Measurements from ENCODE around the gene FMC1.
"Not testable (repeated sequence)": the region's sequence is repeated elsewhere in the genome, so short reads cannot be mapped to it uniquely, and the experiment has no call there.

FMC1 gene, protein sequence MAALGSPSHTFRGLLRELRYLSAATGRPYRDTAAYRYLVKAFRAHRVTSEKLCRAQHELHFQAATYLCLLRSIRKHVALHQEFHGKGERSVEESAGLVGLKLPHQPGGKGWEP

GRCh38 chr7:139341058-139341775 lies at the start of gene FMC1:
Gene FMC1, plus strand, starts transcription at chr7:139341337. Its CDS starts 48 bp downstream, at chr7:139341385.
- DNase-seq: peak; percentile 94

DNA sequence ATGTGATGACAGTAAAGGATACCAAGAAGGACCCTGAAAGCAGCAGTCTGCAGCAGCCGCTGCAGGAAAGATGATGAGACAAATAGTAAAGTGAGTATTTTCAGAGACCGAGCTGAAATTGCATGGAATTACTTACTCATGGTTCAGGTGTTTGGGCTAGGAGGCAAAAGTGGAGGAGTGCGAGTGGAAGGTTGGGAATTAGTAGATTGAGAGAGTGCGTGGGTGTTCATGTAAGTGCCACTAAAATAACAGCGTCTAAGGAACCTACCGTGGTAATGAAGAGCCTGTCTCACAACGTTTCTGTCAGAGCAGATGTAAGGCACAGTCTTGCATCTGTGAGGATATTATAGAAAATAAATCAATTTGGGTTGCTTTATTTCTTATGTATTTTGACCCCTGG lies 48.3 kb upstream of the FMC1 start:
- no peak for DNase-seq

DNA sequence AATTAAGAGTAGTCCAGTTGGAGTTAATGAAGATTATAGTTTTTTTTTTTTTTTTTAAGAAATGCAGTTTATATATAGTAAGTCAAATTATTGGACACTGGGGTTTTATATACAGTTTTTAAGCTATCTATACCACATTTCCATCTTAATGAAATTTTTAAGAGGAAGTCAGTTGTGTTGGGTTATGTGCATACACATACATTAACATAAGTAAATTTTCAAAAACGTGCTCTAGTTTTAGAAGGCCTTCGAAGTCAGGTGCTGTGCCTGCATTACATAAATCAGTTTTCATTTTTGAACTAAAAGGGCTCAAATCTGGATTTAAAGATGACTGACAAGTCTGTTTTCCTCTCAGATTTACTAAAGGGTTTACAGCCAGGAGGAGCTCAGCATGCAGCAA lies 47.6 kb upstream of the FMC1 start:
- DNase-seq: no peak

DNA sequence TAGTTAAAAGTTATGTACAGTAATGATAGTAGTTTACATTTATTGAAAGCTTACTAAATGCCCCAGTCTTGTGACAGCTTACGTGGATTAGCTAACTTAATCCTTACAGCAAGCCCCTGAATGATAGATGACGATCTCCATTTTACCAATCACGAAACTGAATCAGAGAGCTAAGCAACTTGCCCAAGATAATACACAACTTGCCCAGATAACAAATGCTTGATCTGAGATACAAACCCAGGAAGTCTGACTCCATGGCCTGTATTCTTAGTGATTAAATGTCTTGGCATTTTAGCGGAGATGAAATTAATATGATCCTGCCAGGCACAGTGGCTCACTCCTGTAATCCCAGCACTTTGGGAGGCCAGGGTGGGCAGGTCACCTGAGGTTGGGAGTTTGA lies 46.9 kb upstream of the FMC1 start:
- DNase-seq: no peak

DNA sequence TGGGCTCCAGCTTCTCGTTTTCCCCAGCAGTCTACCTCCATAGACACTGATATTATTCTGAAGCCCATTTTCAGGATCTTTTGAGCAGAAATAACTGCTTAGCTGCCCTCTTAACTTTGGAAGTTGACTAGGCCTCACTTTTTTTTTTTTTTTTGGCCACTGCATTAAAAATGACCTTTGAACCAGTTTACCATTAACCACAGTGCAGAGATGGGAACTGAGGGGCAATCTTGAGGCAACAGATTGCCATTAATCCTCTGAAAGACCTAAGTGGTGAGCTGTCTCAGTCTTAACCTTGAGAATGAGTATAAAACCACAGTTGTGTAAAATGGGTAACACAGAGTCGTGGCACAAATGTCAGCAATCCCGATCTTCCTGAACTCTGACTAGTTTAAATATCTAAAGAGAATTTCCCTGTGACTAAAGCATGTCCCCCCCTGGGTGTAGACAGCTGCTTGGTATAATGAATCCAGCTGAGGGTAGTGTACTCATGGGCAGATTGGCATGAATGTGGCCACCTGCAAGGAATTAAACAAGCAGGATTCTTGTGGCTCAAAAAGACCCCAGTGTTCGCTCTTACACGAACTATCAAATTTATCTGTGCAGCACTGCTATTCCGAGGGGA lies 46.1 kb upstream of the FMC1 start:
- DNase-seq: no peak

DNA sequence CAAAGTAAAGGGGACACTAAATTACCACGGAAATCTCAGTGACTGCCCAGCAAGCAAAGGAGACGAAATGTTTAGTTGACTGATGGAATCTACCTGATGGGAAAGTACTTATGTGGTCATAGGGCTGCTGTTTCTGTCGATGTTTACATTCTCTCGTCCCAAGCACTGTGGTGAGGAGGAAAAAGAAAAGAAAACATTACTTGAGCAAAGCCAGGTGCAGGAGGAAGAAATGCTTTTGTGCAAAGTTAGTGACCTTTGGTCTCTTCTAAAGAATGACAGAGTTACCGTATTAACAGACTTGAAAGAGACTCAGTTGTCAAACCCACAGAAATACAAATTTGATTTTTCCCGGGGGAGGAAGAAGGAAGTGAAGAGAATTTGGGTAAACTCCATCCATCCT lies 43.3 kb upstream of the FMC1 start:
- DNase-seq: no peak

GRCh38 chr7:139299296-139299695 lies 41.8 kb upstream of the FMC1 start:
- DNase-seq: no peak

- DNase-seq: no peak
Observed at GRCh38 chr7:139300390-139300789, 40.7 kb upstream of the FMC1 start.

- no peak for DNase-seq
Observed at GRCh38 chr7:139304517-139304916, 36.6 kb upstream of the FMC1 start.

- DNase-seq: no peak
Observed at GRCh38 chr7:139317939-139318505, 23.1 kb upstream of the FMC1 start.

DNA sequence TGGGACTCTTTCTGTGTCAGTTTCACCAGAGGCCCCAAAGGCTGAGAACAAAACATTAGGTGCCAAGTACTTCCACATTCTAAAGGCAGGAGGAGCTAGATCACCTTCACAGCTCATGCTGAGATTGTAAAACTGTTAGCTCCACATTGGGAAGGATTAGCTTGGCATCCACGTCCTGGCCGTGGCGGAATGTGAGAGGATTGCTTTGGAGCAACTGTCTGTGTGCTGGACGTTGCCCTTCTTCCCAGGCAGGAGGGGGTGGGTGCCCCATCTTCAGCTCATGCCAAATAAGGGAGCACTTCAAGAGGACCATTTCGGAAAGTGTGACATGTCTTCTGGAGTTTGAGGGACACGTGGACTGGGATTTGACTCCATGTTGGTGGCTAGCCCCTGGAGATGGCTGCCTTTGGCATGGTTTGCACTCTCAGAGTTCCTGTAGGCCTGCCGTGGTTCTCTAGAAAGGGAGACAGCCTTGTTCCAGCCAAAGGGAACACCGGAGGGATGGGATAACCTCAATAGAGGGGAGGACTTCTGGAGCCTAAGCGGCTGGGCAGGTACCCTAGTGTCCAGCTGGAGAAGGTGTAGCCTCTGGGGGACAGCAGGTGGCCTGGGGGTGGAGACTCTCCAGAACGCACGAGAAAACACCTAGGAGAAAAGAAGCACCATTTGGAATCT lies 19.9 kb upstream of the FMC1 start:
- no peak for DNase-seq

DNA sequence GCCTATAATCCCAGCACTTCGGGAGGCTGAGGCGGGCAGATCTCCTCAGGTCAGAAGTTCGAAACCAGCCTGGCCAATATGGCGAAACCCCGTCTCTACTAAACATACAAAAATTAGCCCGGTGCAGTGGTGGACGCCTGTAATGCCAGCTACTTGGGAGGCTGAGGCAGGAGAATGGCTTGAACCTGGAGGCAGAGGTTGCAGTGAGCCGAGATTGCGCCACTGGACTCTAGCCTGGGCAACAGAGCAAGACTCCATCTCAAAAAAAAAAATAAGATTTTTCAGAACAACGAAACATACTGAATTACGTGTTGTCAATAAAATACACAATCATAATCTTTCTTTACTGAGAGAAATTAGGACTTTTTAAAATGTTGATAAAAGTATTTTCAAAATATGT lies 16.4 kb upstream of the FMC1 start:
- DNase-seq: not testable (repeated sequence)

GRCh38 chr7:139328375-139328774 lies 12.8 kb upstream of the FMC1 start:
- no peak for DNase-seq

DNA sequence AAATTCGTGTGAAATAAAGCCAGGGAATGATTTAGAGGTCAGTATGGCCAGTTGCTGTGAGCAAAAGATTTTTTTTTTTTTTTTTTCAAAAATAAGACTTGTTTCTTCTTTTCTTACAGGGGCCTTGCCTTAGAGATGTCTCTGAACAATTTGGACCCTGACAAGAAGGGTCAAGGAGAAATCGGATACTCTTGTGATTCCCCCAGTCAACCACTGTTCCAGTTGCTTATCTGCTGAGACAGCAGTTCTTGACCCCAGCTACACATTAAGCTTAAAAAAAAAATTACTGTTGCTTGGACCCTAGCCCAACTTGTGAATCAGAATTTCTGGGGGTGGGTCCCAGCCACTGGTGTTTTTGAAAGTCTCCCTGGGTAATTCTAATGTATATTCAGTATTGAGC lies 12.0 kb upstream of the FMC1 start:
- DNase-seq: no peak

DNA sequence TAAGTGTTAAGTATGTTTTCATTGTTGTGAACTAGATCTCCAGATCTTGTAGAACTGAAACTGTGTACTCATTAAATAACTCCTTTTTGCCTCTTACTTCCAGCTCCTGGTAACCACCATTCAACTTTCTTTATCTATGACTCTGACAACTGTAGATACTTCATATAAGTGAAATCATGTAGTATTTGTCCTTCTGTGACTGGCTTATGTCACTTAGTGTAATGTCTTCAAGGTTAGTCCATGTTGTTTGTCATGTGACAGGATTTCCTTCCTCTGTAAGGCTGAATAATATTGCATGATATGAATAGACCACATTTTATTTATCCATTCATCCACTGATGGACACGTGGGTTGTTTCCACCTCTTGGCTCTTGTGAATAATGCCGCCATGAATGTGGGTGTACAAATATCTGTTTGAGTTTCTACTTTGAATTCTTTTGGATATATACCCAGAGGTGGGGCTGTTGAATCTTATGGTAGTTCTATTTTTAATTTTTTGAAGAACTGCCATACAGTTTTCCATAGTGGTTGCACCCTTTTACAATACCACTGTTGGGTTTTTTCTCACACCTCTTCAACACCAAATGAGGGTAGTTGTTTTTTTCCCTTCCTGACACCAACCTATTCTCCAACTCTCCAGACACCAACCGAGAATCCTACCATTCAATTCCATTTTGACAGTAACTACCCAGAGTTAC lies 10.7 kb upstream of the FMC1 start:
- no peak for DNase-seq

DNA sequence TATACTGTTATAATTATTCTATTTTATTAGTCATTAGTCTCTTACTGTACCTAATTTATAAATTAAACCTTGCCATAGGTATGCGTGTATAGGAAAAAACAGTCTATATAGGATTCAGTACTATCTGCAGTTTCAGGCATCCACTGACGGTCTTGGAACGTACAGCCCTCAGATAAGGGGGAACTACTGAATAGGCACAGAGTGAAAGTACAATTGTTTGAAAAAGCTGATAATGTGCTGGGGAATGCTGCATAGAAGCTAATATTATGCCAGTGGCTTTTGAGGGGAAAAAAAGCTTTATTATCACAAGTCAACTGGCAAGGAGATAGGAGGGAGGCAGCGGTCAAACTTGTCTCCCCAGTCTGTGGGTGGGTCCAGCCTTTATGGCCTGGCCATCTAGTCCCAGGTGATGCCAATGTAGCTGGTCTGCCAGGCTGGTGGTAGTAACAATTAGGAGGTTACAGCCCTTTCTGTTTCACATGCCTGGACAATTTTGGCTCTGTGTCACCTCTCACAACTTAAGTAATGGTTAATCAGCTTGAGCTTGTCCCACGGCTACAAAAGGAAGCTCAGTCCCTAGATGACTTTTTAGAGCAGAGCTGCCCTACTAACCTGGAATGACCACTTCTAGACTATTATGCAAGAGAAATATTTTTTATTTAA lies 8.3 kb upstream of the FMC1 start:
- DNase-seq: no peak

DNA sequence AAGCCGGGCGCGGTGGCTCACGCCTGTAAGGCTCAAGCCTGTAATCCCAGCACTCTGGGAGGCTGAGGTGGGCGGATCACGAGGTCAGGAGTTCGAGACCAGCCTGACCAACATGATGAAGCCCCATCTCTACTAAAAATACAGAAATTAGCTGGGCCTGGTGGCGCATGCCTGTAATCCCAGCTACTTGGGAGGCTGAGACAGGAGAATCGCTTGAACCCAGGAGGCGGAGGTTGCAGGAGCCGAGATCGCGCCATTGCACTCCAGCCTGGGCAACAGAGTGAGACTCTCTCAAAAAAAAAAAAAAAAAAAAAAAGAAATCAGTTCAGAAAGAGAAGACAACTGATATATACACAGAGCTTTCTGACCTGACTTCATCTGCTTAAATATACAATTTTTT lies 7.7 kb upstream of the FMC1 start:
- DNase-seq: not testable (repeated sequence)

DNA sequence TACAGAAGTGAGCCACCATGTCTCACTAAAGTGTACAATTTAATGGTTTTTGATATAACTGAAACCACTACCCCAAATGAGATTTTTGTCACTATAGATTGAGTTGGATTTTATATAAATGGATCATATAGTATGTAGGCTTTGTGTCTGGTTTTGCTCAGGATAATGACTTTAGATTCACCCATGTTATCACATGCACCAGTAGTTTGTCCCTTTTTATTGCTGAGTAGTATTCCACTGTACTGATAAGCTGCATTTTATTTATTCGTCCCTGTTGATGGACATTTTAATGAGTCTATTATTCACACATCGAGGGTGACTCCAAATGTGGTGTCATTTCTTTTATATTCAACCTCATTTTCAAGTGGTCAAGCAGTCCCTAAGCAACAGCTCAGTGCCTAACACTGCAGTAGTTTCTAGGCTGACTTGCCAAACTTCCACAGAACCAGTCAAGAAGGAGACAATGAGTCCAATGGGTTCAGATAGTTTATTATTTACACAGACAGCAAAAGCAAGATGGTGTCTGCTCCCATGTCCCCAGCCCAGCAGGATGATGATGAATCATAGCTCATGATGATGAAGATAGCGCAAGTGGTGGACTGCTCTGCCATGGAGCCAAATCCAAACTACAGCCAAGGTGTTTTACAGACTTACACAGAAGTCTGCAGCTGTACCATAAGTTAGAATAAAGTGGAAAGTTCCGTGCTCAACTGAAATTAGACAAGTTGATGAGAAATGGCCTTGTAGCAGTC lies 6.6 kb upstream of the FMC1 start:
- DNase-seq: no peak

GRCh38 chr7:139339025-139339424 lies 2.1 kb upstream of the FMC1 start:
- DNase-seq: no peak

- DNase-seq: no peak
Observed at GRCh38 chr7:139339698-139340036, 1.5 kb upstream of the FMC1 start.

DNA sequence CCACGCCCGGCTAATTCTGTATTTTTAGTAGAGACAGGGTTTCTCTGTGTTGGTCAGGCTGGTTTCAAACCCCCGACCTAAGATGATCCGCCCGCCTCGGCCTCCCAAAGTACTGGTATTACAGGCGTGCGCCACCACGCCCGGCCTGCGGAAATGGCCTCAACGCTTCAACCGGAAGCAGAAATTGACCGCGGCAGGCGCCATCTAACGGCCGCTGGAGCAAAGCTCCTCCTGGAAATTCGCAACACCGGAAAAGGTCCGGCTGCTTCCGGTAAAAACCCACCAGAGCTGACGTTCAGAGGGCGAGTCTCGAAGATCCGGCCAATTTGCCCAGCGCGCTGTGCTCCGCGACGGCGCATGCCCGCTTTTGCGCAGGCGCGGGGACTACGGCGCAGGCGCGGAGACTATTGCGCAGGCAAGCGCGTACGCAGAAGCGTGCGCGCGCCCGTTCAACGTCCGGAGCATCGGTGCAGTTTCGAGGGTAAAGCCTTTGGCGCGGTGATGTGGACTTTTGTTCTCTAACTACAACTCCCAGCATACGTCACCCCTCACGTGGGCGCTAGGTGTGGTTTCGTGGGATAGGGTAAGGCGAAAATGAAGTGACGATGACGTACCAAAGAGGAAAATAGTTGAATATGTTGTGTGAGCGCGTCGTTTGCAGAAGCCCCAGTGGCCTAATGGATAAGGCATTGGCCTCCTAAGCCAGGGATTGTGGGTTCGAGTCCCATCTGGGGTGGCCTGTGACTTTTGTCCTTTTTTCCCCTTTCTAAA lies 915 bp upstream of the FMC1 start:
- peak; percentile 97 for DNase-seq
